ENCODE measurements around the gene TNXB.

GRCh38 chr6:32110632-32111031 lies 1.5 kb upstream of the TNXB start:
- TF ChIP-seq POLR2A (IDR thresholded peaks at IDR 0.05) (peak in 1 of 2 donors; percentile 33), CTCF (IDR thresholded peaks at IDR 0.05) (no peak)
